Renal cortex interstitium (tissue), 11 donors: ENCODE data around the gene CYP19A1. TPM values are rescaled to one million over a fixed set of nuclear protein-coding genes. Genes with fewer than 3 reads are reported as not detected.

Experiments used
- DNase-seq, 11 donors: peaks; one replicate each; pipeline ENCODE4 v3.0.0-alpha.2; 2013; ENCODE audit warnings: low read depth in 9 of 11, low spot score in 4 of 11; ENCODE audit errors: extremely low read depth in 1 of 11
- polyA plus RNA-seq, 3 donors: library from polyadenylated mRNA; unstranded; fragments of 120-200 nt; gene quantifications; one replicate each; pipeline ENCODE4 v1.2.1, GENCODE V29; 2013; ENCODE audit not compliant: insufficient read length in 3 of 3

The CYP19A1 gene
- polyA plus RNA-seq, 3 donors: 0.37 TPM; not detected in 2

GRCh38 chr15:51243774-51244173 is 94.6 kb downstream of the CYP19A1 start:
- DNase-seq: no peak

- no peak for DNase-seq
Observed at GRCh38 chr15:51240066-51240465, 98.3 kb downstream of the CYP19A1 start.

GRCh38 chr15:51237816-51238215 is 100.6 kb downstream of the CYP19A1 start:
- DNase-seq: no peak

- no peak for DNase-seq
Observed at GRCh38 chr15:51234176-51234927, 104.0 kb downstream of the CYP19A1 start.

GRCh38 chr15:51232581-51232980 is 105.8 kb downstream of the CYP19A1 start:
- no peak for DNase-seq

- DNase-seq: peak in 7 of 11 donors; percentile 17 to 38 (median 28)
Observed at GRCh38 chr15:51229907-51230330, 108.5 kb downstream of the CYP19A1 start.

GRCh38 chr15:51227940-51228732 is 110.3 kb downstream of the CYP19A1 start:
- DNase-seq: no peak

- DNase-seq: no peak
Observed at GRCh38 chr15:51226576-51227210, 111.7 kb downstream of the CYP19A1 start.

- DNase-seq: no peak
Observed at GRCh38 chr15:51224428-51224827, 114.0 kb downstream of the CYP19A1 start.

GRCh38 chr15:51223771-51224229 is 114.6 kb downstream of the CYP19A1 start:
- DNase-seq: no peak

GRCh38 chr15:51218299-51218938 is 120.0 kb downstream of the CYP19A1 start:
- no peak for DNase-seq

- DNase-seq: no peak
Observed at GRCh38 chr15:51212909-51213308, 125.5 kb downstream of the CYP19A1 start.

- DNase-seq: no peak
Observed at GRCh38 chr15:51212239-51212638, 126.2 kb downstream of the CYP19A1 start.

GRCh38 chr15:51205050-51205975 is 133.1 kb downstream of the CYP19A1 start:
- no peak for DNase-seq

- no peak for DNase-seq
Observed at GRCh38 chr15:51203797-51204196, 134.6 kb downstream of the CYP19A1 start.

GRCh38 chr15:51202783-51203182 is 135.6 kb downstream of the CYP19A1 start:
- no peak for DNase-seq

GRCh38 chr15:51201581-51201980 is 136.8 kb downstream of the CYP19A1 start:
- DNase-seq: no peak

- no peak for DNase-seq
Observed at GRCh38 chr15:51200792-51201191, 137.6 kb downstream of the CYP19A1 start.
